ENCODE measurements around the gene GRAMD4. TPM values are rescaled to one million over a fixed set of nuclear protein-coding genes. Genes with fewer than 3 reads are reported as not detected.

Gene GRAMD4
- polyA plus RNA-seq, 2 of the 4 experiments (the other 2 are of a cell fraction), result 7.7 to 13.1 TPM

DNA sequence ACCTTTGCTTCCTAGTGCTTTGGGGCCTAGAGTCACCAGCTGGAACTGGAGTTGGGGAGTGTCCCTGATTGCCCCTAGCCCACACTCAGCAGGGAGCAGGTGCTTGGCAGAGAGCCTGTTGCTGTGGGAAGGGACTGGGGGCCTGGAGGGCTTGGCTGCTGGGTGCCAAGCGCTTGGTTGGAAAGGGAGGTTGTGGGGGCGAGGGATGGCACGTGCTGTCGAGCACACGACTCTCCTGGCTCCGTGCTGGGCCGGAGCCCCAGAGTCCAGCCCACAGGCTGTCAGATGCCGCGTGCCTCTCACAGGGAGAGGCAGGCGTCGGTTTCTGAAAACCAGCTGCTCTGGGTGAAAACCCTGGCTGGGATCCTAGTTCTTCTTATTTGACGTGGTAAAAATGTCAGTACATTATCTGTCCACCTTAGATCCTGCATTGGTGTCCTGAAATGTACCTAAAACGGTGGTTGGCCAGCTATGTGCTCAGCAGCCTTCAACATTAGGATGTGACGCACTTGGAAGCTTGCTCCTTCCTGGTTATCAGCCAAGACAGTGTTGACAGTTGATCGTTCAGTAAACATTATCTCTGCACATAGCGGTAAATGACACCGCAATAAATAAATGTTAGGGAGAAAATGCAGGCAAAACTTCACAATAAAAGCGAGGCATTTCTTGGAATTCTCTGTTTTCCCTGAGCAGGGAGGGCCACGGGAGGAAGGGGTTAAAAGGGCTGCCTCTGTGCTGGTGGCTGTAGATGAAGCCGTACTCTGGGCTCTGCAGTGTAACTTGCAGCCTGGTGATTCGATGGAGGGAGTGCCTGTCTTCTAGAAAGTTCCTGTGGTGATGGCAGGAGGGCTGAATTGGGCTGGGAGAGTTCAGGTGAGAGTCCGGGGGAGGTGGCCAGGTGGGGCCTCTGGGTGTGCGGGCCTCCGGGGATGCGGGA, 29.2 kb downstream of the GRAMD4 start:
- CTCF ChIA-PET, result no interaction called here
- WGBS (ENCODE audit: missing lambda C conversion rate), result 18% methylated on average over 16 of the region's 25 CpGs
- H3K4me2 ChIP-seq, result peak overlapping the region; percentile 65
- FAIRE-seq (no peak), DNase-seq (ENCODE audit: low read depth in 1 of 2, low spot score in 1 of 2) (peak; percentile 63 to 93), ATAC-seq (peak; percentile 72 to 82)
- peaks cover 50% of the 10 kb centered on the region for H3K4me1 ChIP-seq
- POLR2A ChIA-PET, result interaction anchor here (0.5 kb wide), 1 partner anchor 73 kb away, joined by 4 read pairs; no protein-coding TSS in a partner anchor
- H3K9me3 ChIP-seq, result no peaks in the 10 kb centered on the region
- H3K4me3 ChIP-seq, result no peak overlapping the region
- H3K27ac ChIP-seq, result peak overlapping the region; percentile 77 to 82
- TF ChIP-seq, protein P1, sequence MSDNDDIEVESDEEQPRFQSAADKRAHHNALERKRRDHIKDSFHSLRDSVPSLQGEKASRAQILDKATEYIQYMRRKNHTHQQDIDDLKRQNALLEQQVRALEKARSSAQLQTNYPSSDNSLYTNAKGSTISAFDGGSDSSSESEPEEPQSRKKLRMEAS (IDR thresholded peaks at IDR 0.05), result peak; percentile 84
- TF ChIP-seq RAD21 (conservative IDR thresholded peaks at IDR 0.05 in 1 of 2, IDR thresholded peaks at IDR 0.05 in 1 of 2), result no peak
- no peak for TF ChIP-seq PHF8 (IDR thresholded peaks at IDR 0.05; ENCODE audit: borderline replicate concordance, low read depth)
- TF ChIP-seq KDM5A (IDR thresholded peaks at IDR 0.05), result no peak
- no peak for TF ChIP-seq RFX5 (IDR thresholded peaks at IDR 0.05)
- no peak for TF ChIP-seq MYC (IDR thresholded peaks at IDR 0.05; ENCODE audit: borderline replicate concordance, low read length)
- no peak for TF ChIP-seq NR3C1 (IDR thresholded peaks at IDR 0.05)
- TF ChIP-seq, protein P2, sequence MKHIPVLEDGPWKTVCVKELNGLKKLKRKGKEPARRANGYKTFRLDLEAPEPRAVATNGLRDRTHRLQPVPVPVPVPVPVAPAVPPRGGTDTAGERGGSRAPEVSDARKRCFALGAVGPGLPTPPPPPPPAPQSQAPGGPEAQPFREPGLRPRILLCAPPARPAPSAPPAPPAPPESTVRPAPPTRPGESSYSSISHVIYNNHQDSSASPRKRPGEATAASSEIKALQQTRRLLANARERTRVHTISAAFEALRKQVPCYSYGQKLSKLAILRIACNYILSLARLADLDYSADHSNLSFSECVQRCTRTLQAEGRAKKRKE (CRISPR knock-in tag; IDR thresholded peaks at IDR 0.05; ENCODE audit: low read depth), result no peak
- TF ChIP-seq ZNF302 (CRISPR knock-in tag; IDR thresholded peaks at IDR 0.05), result no peak
- no peak for TF ChIP-seq ZC3H11A (IDR thresholded peaks at IDR 0.05)
- TF ChIP-seq, protein P3, sequence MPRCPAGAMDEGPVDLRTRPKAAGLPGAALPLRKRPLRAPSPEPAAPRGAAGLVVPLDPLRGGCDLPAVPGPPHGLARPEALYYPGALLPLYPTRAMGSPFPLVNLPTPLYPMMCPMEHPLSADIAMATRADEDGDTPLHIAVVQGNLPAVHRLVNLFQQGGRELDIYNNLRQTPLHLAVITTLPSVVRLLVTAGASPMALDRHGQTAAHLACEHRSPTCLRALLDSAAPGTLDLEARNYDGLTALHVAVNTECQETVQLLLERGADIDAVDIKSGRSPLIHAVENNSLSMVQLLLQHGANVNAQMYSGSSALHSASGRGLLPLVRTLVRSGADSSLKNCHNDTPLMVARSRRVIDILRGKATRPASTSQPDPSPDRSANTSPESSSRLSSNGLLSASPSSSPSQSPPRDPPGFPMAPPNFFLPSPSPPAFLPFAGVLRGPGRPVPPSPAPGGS (IDR thresholded peaks at IDR 0.05), result no peak
- TF ChIP-seq, protein P4, sequence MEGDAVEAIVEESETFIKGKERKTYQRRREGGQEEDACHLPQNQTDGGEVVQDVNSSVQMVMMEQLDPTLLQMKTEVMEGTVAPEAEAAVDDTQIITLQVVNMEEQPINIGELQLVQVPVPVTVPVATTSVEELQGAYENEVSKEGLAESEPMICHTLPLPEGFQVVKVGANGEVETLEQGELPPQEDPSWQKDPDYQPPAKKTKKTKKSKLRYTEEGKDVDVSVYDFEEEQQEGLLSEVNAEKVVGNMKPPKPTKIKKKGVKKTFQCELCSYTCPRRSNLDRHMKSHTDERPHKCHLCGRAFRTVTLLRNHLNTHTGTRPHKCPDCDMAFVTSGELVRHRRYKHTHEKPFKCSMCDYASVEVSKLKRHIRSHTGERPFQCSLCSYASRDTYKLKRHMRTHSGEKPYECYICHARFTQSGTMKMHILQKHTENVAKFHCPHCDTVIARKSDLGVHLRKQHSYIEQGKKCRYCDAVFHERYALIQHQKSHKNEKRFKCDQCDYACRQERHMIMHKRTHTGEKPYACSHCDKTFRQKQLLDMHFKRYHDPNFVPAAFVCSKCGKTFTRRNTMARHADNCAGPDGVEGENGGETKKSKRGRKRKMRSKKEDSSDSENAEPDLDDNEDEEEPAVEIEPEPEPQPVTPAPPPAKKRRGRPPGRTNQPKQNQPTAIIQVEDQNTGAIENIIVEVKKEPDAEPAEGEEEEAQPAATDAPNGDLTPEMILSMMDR (IDR thresholded peaks at IDR 0.05), result no peak
- no peak for TF ChIP-seq RARB (CRISPR knock-in tag; IDR thresholded peaks at IDR 0.05)
- TF ChIP-seq CEBPB (IDR thresholded peaks at IDR 0.05), result no peak
- 0 out of 5 replicates have a peak, but pooled peaks of 1 of the 2 experiments have one; percentile 26 for TF ChIP-seq JUN (IDR thresholded peaks at IDR 0.05)
- TF ChIP-seq CBX2 (IDR thresholded peaks at IDR 0.05; ENCODE audit: borderline replicate concordance, low read depth), result no peak
- TF ChIP-seq, protein P5, sequence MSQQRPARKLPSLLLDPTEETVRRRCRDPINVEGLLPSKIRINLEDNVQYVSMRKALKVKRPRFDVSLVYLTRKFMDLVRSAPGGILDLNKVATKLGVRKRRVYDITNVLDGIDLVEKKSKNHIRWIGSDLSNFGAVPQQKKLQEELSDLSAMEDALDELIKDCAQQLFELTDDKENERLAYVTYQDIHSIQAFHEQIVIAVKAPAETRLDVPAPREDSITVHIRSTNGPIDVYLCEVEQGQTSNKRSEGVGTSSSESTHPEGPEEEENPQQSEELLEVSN (IDR thresholded peaks at IDR 0.05; ENCODE audit: borderline replicate concordance, low read depth), result peak; percentile 80
- no peak for TF ChIP-seq HEYL (CRISPR knock-in tag; IDR thresholded peaks at IDR 0.05)
- no peak for TF ChIP-seq FOSL2 (IDR thresholded peaks at IDR 0.05)
- no peak for TF ChIP-seq FOSL2 (CRISPR knock-in tag; IDR thresholded peaks at IDR 0.05)
- peak; percentile 30 for TF ChIP-seq MAFK (IDR thresholded peaks at IDR 0.05; ENCODE audit: partially characterized antibody)
- TF ChIP-seq NFE2L2 (conservative IDR thresholded peaks at IDR 0.05; ENCODE audit: low read length), result no peak
- TF ChIP-seq RCOR1 (IDR thresholded peaks at IDR 0.05; ENCODE audit: low read depth, low read length), result no peak
- TF ChIP-seq ZFP36 (IDR thresholded peaks at IDR 0.05; ENCODE audit: borderline replicate concordance, partially characterized antibody), result no peak
- TF ChIP-seq HDAC2 (IDR thresholded peaks at IDR 0.05), result no peak
- no peak for TF ChIP-seq TP53 (CRISPR knock-in tag; IDR thresholded peaks at IDR 0.05)
- TF ChIP-seq FOSB (CRISPR knock-in tag; IDR thresholded peaks at IDR 0.05), result no peak
- TF ChIP-seq, protein P6, sequence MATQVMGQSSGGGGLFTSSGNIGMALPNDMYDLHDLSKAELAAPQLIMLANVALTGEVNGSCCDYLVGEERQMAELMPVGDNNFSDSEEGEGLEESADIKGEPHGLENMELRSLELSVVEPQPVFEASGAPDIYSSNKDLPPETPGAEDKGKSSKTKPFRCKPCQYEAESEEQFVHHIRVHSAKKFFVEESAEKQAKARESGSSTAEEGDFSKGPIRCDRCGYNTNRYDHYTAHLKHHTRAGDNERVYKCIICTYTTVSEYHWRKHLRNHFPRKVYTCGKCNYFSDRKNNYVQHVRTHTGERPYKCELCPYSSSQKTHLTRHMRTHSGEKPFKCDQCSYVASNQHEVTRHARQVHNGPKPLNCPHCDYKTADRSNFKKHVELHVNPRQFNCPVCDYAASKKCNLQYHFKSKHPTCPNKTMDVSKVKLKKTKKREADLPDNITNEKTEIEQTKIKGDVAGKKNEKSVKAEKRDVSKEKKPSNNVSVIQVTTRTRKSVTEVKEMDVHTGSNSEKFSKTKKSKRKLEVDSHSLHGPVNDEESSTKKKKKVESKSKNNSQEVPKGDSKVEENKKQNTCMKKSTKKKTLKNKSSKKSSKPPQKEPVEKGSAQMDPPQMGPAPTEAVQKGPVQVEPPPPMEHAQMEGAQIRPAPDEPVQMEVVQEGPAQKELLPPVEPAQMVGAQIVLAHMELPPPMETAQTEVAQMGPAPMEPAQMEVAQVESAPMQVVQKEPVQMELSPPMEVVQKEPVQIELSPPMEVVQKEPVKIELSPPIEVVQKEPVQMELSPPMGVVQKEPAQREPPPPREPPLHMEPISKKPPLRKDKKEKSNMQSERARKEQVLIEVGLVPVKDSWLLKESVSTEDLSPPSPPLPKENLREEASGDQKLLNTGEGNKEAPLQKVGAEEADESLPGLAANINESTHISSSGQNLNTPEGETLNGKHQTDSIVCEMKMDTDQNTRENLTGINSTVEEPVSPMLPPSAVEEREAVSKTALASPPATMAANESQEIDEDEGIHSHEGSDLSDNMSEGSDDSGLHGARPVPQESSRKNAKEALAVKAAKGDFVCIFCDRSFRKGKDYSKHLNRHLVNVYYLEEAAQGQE (IDR thresholded peaks at IDR 0.05), result no peak
- no peak for TF ChIP-seq CBX8 (IDR thresholded peaks at IDR 0.05)
- peak; percentile 65; the same call in 1 of the 2 replicates for TF ChIP-seq HOXB13 (CRISPR knock-in tag; IDR thresholded peaks at IDR 0.05; ENCODE audit: low read depth)
- peak; percentile 62; the same call in 1 of the 2 replicates for TF ChIP-seq GATA3 (IDR thresholded peaks at IDR 0.05; ENCODE audit: borderline replicate concordance)
- no peak for TF ChIP-seq SREBF2 (IDR thresholded peaks at IDR 0.05)
